Activated CD4-positive, alpha-beta memory T cell treated with anti-CD3 and anti-CD28 coated beads, Interleukin-2, amount 10 ng/mL, durations not matched to agents 7 days and 5 days (primary cell): ENCODE data around the gene MBP. TPM values are rescaled to one million over a fixed set of nuclear protein-coding genes. Genes with fewer than 3 reads are reported as not detected.
"Not testable (repeated sequence)": the region's sequence is repeated elsewhere in the genome, so short reads cannot be mapped to it uniquely, and the experiment has no call there.

Source experiments
- CTCF ChIA-PET: fragments of 350-600 bp; sonication (Branson Sonifier 250); formaldehyde crosslinking; loops from one replicate; lab custom pipeline; 2021; ENCODE audit warnings: antibody characterized with exemption, inconsistent platforms; lab: Charles Lee
- POLR2A ChIA-PET: fragments of 350-600 bp; sonication (Branson Sonifier 250); formaldehyde crosslinking; loops from one replicate; lab custom pipeline; 2021; ENCODE audit warnings: antibody characterized with exemption; lab: Charles Lee
- DNase-seq: peaks from one replicate; pipeline ENCODE4 v3.0.0-alpha.2; 2020
- H3K27ac Mint-ChIP-seq: one replicate; pipeline ENCODE4 v1.8.0; 2021; ENCODE audit warnings: mild to moderate bottlenecking, mixed read lengths
- H3K27me3 Mint-ChIP-seq: one replicate; pipeline ENCODE4 v1.8.0; 2021; ENCODE audit warnings: mixed read lengths
- H3K36me3 Mint-ChIP-seq: one replicate; pipeline ENCODE4 v1.8.0; 2021; ENCODE audit warnings: low read depth, mixed read lengths
- H3K4me1 Mint-ChIP-seq: one replicate; pipeline ENCODE4 v1.8.0; 2021; ENCODE audit warnings: mixed read lengths
- H3K4me3 Mint-ChIP-seq: one replicate; pipeline ENCODE4 v1.8.0; 2021; ENCODE audit warnings: mild to moderate bottlenecking, mixed read lengths
- H3K9me3 Mint-ChIP-seq: one replicate; pipeline ENCODE4 v1.8.0; 2021; ENCODE audit warnings: mixed read lengths
- total RNA-seq, 2 experiments: library from RNA; stranded (reverse); gene quantifications; one replicate each; pipeline ENCODE4 v1.2.3, GENCODE V29; 2021

The MBP gene
- total RNA-seq, 2 experiments from 2014 or later: 81.4 to 95.3 TPM

- ChIA-PET CTCF (interaction anchor here (1.0 kb wide), 1 partner anchor 171 kb away, joined by 3 read pairs; no protein-coding TSS in a partner anchor), POLR2A (no interaction called here)
- Mint-ChIP-seq H3K4me3 (no peak overlapping the region), H3K4me1 (no peaks in the 10 kb centered on the region), H3K27ac (no peak overlapping the region), H3K9me3 (no peaks in the 10 kb centered on the region), H3K27me3 (no peaks in the 10 kb centered on the region), H3K36me3 (peaks cover 4% of the 10 kb centered on the region)
- DNase-seq: peak; percentile 6
Measured at GRCh38 chr18:76973520-76974266, 158.9 kb downstream of the MBP start.

GRCh38 chr18:76972846-76973519 lies 159.6 kb downstream of the MBP start:
- no peak overlapping the region for H3K27ac Mint-ChIP-seq
- peak; percentile 1 for DNase-seq
- H3K27me3 Mint-ChIP-seq: no peaks in the 10 kb centered on the region
- no peak overlapping the region for H3K4me3 Mint-ChIP-seq
- CTCF ChIA-PET: no interaction called here
- H3K36me3 Mint-ChIP-seq: peaks cover 5% of the 10 kb centered on the region
- H3K9me3 Mint-ChIP-seq: no peaks in the 10 kb centered on the region
- POLR2A ChIA-PET: no interaction called here
- no peaks in the 10 kb centered on the region for H3K4me1 Mint-ChIP-seq

- Mint-ChIP-seq H3K9me3 (no peaks in the 10 kb centered on the region), H3K27me3 (no peaks in the 10 kb centered on the region), H3K36me3 (peaks cover 5% of the 10 kb centered on the region), H3K4me3 (no peak overlapping the region), H3K4me1 (no peaks in the 10 kb centered on the region), H3K27ac (no peak overlapping the region)
- no peak for DNase-seq
- POLR2A ChIA-PET: interaction anchor here (1.3 kb wide), 1 partner anchor 11 kb away, joined by 4 read pairs; no protein-coding TSS in a partner anchor
- CTCF ChIA-PET: interaction anchor here (1.6 kb wide), 1 partner anchor 11 kb away, joined by 7 read pairs; no protein-coding TSS in a partner anchor
Measured at GRCh38 chr18:76972241-76972640, 160.3 kb downstream of the MBP start.

GRCh38 chr18:76970770-76971559 lies 161.6 kb downstream of the MBP start:
- peaks cover 5% of the 10 kb centered on the region for H3K36me3 Mint-ChIP-seq
- H3K27me3 Mint-ChIP-seq: no peaks in the 10 kb centered on the region
- no peak overlapping the region for H3K27ac Mint-ChIP-seq
- H3K9me3 Mint-ChIP-seq: no peaks in the 10 kb centered on the region
- DNase-seq: no peak
- H3K4me1 Mint-ChIP-seq: no peaks in the 10 kb centered on the region
- ChIA-PET CTCF (interaction anchor here (1.6 kb wide), 1 partner anchor 12 kb away, joined by 7 read pairs; no protein-coding TSS in a partner anchor), POLR2A (interaction anchor here (1.3 kb wide), 1 partner anchor 12 kb away, joined by 4 read pairs; no protein-coding TSS in a partner anchor)
- no peak overlapping the region for H3K4me3 Mint-ChIP-seq

GRCh38 chr18:76967721-76968472 lies 164.7 kb downstream of the MBP start:
- no peak overlapping the region for H3K4me3 Mint-ChIP-seq
- ChIA-PET CTCF (interaction anchor here (0.9 to 1.7 kb wide), 3 partner anchors 15 to 57 kb away, joined by 3 to 5 read pairs (median 4); no protein-coding TSS in a partner anchor), POLR2A (no interaction called here)
- peaks cover 19% of the 10 kb centered on the region for H3K36me3 Mint-ChIP-seq
- H3K4me1 Mint-ChIP-seq: peaks cover 24% of the 10 kb centered on the region
- no peaks in the 10 kb centered on the region for H3K27me3 Mint-ChIP-seq
- no peak overlapping the region for H3K27ac Mint-ChIP-seq
- H3K9me3 Mint-ChIP-seq: no peaks in the 10 kb centered on the region
- no peak for DNase-seq

DNA sequence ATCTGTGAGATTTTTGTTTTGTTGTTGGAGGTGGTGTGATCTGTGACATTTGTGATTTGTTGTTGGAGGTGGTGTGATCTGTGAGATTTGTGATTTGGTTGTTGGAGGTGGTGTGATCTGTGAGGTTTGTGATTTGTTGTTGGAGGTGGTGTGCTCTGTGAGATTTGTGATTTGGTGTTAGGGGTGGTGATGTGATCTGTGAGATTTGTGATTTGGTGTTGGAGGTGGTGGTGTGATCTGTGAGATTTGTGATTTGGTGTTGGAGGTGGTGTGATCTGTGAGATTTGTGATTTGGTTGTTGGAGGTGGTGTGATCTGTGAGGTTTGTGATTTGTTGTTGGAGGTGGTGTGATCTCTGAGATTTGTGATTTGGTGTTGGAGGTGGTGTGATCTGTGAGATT lies 165.3 kb downstream of the MBP start:
- DNase-seq, H3K27ac Mint-ChIP-seq, H3K4me3 Mint-ChIP-seq, H3K9me3 Mint-ChIP-seq, H3K27me3 Mint-ChIP-seq, POLR2A ChIA-PET: not testable (repeated sequence)
- CTCF ChIA-PET: interaction anchor here (0.9 to 1.7 kb wide), 2 partner anchors 16 to 33 kb away, joined by 4 to 5 read pairs; no protein-coding TSS in a partner anchor
- peaks cover 25% of the 10 kb centered on the region for H3K36me3 Mint-ChIP-seq
- H3K4me1 Mint-ChIP-seq: peaks cover 28% of the 10 kb centered on the region

GRCh38 chr18:76965555-76966151 lies 166.9 kb downstream of the MBP start:
- Mint-ChIP-seq H3K4me1 (peaks cover 30% of the 10 kb centered on the region), H3K36me3 (peaks cover 38% of the 10 kb centered on the region)
- DNase-seq, POLR2A ChIA-PET, H3K27me3 Mint-ChIP-seq, H3K9me3 Mint-ChIP-seq, H3K4me3 Mint-ChIP-seq, H3K27ac Mint-ChIP-seq: not testable (repeated sequence)
- CTCF ChIA-PET: interaction anchor here (0.9 to 2.8 kb wide), 2 partner anchors 18 to 44 kb away, joined by 3 to 19 read pairs; no protein-coding TSS in a partner anchor

DNA sequence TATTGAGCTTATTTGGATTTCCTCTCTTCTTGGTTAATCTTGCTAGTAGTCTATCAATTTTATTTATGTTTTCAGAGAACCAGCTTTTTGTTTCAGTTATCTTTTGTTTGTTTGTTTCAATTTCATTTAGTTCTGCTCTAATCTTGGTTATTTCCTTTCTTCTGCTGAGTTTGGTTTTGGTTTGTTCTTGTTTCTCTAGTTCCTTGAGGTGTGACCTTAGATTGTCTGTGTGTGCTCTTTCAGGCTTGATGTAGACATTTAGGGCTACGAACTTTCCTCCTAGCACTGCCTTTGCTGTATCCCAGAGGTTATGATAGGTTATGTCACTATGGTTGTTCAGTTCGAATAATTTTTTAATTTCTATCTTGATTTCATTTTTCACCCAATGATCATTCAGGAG lies 168.6 kb downstream of the MBP start:
- POLR2A ChIA-PET: interaction anchor here (0.9 to 1.9 kb wide), 2 partner anchors 105 to 140 kb away, joined by 3 read pairs; no protein-coding TSS in a partner anchor
- CTCF ChIA-PET: interaction anchor here (1.0 to 2.8 kb wide), 3 partner anchors 20 to 161 kb away, joined by 3 to 19 read pairs (median 4); no protein-coding TSS in a partner anchor
- H3K36me3 Mint-ChIP-seq: peaks cover 52% of the 10 kb centered on the region

DNA sequence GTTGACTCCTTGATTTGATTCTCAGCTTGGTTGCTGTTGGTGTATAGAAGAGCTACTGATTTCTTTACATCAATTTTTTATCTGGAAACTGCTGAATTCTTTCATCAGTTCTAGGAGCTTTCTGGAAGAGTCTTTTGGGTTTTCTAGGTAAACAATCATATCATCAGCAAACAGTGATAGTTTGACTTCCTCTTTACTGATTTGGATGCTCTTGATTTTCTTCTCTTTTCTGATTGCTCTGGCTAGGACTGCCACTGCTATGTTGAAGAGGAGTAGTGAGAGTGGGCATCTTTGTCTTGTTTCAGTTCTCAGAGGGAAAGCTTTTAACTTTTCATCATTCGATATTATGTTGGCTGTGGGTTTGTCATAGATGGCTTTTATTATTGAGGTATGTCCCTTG lies 169.7 kb downstream of the MBP start:
- peaks cover 57% of the 10 kb centered on the region for H3K36me3 Mint-ChIP-seq
- H3K4me3 Mint-ChIP-seq: no peak overlapping the region
- ChIA-PET CTCF (interaction anchor here (1.0 to 1.8 kb wide), 3 partner anchors 27 to 160 kb away, joined by 3 to 4 read pairs (median 3); no protein-coding TSS in a partner anchor), POLR2A (interaction anchor here (1.4 to 1.9 kb wide), 2 partner anchors 14 to 139 kb away, joined by 3 to 4 read pairs; no protein-coding TSS in a partner anchor)
- H3K27ac Mint-ChIP-seq: peak overlapping the region; percentile 70
- peaks cover 30% of the 10 kb centered on the region for H3K4me1 Mint-ChIP-seq
- H3K9me3 Mint-ChIP-seq: no peaks in the 10 kb centered on the region
- no peaks in the 10 kb centered on the region for H3K27me3 Mint-ChIP-seq
- DNase-seq: no peak

More for the DNA sequence above, 168.6 kb downstream of the MBP start:
- Mint-ChIP-seq H3K27me3 (no peaks in the 10 kb centered on the region), H3K4me3 (peak overlapping the region; percentile 4), H3K9me3 (no peaks in the 10 kb centered on the region), H3K27ac (peak overlapping the region; percentile 70), H3K4me1 (peaks cover 30% of the 10 kb centered on the region)
- DNase-seq: no peak

DNA sequence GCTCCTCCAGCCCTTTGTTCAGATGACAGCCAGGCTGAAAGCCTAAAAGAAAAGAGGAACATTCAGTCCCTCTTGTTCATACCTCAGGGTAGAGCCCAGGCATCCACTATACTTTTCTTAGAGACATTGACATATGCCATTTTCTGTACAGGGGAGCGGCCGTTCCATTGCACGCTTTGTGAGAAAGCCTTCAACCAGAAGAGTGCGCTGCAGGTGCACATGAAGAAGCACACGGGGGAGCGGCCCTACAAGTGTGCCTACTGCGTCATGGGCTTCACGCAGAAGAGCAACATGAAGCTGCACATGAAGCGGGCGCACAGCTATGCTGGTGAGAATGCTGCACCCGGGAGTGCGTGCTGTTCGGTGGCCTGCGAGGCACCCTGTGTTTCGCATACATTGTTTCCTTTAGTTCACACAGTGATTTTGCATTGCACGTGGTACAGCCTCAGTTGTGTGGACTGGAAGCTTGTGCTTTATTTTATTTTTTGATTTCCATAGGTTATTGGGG lies 172.0 kb downstream of the MBP start:
- H3K27me3 Mint-ChIP-seq: no peaks in the 10 kb centered on the region
- H3K27ac Mint-ChIP-seq: no peak overlapping the region
- no peak overlapping the region for H3K4me3 Mint-ChIP-seq
- peaks cover 35% of the 10 kb centered on the region for H3K4me1 Mint-ChIP-seq
- no peak for DNase-seq
- POLR2A ChIA-PET: no interaction called here
- H3K36me3 Mint-ChIP-seq: peaks cover 72% of the 10 kb centered on the region
- no peaks in the 10 kb centered on the region for H3K9me3 Mint-ChIP-seq
- CTCF ChIA-PET: no interaction called here

GRCh38 chr18:76959605-76960004 lies 173.0 kb downstream of the MBP start:
- Mint-ChIP-seq H3K9me3 (no peaks in the 10 kb centered on the region), H3K4me3 (no peak overlapping the region), H3K27me3 (no peaks in the 10 kb centered on the region), H3K36me3 (peaks cover 72% of the 10 kb centered on the region), H3K4me1 (peaks cover 28% of the 10 kb centered on the region), H3K27ac (no peak overlapping the region)
- CTCF ChIA-PET: interaction anchor here (1.2 kb wide), 1 partner anchor 37 kb away, joined by 3 read pairs; no protein-coding TSS in a partner anchor
- POLR2A ChIA-PET: no interaction called here
- no peak for DNase-seq
